Stimulated activated effector memory CD8-positive, alpha-beta T cell treated with anti-CD3 and anti-CD28 coated beads, Interleukin-12 subunit alpha, Interleukin-12 subunit beta, amount 100 ng/mL, for 72 hours (primary cell): ENCODE data around the gene TRPV3.
A peak's percentile ranks its signal among the peaks of the same experiment; 100 is the strongest.
"Not testable (repeated sequence)": the region's sequence is repeated elsewhere in the genome, so short reads cannot be mapped to it uniquely, and the experiment has no call there.

Source experiments
- ATAC-seq: fragments of 150-1000 bp; cut with Tn5 transposase; 2 replicates; pipeline ENCODE4 v1.10.0; 2021
- DNase-seq, 2 donors: peaks; one replicate each; pipeline ENCODE4 v3.0.0; 2021 to 2022; ENCODE audit warnings: low spot score in 2 of 2
- H3K27ac Mint-ChIP-seq: one replicate; pipeline ENCODE4 v1.8.0; 2022; ENCODE audit warnings: mild to moderate bottlenecking, mixed read lengths
- H3K36me3 Mint-ChIP-seq: one replicate; pipeline ENCODE4 v1.8.0; 2022; ENCODE audit warnings: mild to moderate bottlenecking, mixed read lengths
- H3K4me1 Mint-ChIP-seq: one replicate; pipeline ENCODE4 v1.8.0; 2022; ENCODE audit warnings: mixed read lengths
- H3K4me3 Mint-ChIP-seq: one replicate; pipeline ENCODE4 v1.8.0; 2022; ENCODE audit warnings: mild to moderate bottlenecking, mixed read lengths
- H3K9me3 Mint-ChIP-seq: one replicate; pipeline ENCODE4 v1.8.0; 2022; ENCODE audit warnings: mixed read lengths

TRPV3 gene

DNA sequence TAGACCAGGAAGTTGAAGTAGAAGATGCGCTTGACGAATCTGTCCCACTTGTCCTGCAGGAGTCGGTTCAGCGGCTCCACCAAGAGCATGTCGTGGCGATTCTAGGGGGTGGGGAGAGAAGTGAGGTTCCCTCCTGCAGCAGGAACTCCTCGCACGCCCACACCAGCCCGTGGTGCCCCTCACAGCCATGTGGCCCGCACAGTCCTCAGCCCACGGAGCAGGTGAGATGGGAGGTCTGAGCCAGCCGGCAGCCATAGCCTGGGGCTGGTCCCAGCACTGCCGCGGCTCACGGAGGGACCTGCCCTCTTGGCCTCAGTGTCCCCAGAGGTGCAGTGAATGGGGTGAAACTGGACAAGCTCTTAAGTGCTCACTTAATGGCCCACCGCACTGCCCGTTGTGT is 28.2 kb upstream of the TRPV3 start:
- Mint-ChIP-seq H3K4me3 (no peak overlapping the region), H3K4me1 (no peaks in the 10 kb centered on the region), H3K36me3 (peaks cover 18% of the 10 kb centered on the region), H3K27ac (no peak overlapping the region), H3K9me3 (no peaks in the 10 kb centered on the region)
- ATAC-seq (no peak), DNase-seq (no peak)

DNA sequence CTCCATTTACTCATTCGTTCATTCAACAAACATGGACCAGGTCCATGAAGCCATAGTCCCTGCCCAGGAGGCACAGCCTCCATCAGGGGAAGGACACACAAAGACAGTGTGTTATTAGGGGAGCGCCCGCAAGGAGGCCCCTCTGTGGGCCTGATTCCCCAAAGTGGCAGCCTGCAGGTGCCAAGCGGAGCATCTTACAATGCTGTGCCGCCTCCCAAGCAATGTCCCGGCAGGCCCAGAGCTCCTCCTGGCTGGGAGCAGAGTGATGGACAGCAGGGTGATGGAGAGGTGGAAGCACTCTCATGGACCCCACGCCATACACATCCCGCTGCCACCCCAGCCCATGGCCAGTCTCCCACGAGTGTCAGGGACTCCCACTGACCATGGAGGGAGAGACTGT is 25.8 kb upstream of the TRPV3 start:
- no peak for DNase-seq
- peak overlapping the region; percentile 30 for H3K27ac Mint-ChIP-seq
- no peaks in the 10 kb centered on the region for H3K9me3 Mint-ChIP-seq
- H3K4me1 Mint-ChIP-seq: no peaks in the 10 kb centered on the region
- ATAC-seq: no peak
- H3K36me3 Mint-ChIP-seq: peaks cover 11% of the 10 kb centered on the region
- no peak overlapping the region for H3K4me3 Mint-ChIP-seq

DNA sequence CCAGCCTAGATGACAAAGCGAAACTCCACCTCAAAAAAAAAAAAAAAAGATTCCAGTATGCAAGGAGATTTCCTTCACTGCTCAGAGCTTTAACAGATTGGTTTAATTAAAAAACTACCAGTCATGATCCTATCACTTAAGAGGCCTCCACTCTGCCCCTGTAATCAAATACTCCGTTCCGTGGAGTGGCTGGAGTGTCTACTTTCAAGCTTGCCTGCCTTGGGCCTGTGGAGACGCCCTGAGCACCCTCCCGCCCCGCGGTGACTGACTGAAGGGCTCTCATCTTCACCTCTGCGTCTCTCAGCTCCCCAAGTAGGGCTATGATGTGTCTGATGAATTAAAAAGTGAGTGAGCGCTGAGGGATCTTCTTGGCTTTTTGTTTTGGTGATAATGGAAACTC is 25.3 kb upstream of the TRPV3 start:
- Mint-ChIP-seq H3K4me1 (no peaks in the 10 kb centered on the region), H3K36me3 (peaks cover 10% of the 10 kb centered on the region), H3K9me3 (no peaks in the 10 kb centered on the region), H3K27ac (peak overlapping the region; percentile 30), H3K4me3 (no peak overlapping the region)
- DNase-seq (no peak), ATAC-seq (no peak)

GRCh38 chr17:3578667-3579066 is 21.1 kb upstream of the TRPV3 start:
- H3K4me1 Mint-ChIP-seq, ATAC-seq, H3K36me3 Mint-ChIP-seq, H3K4me3 Mint-ChIP-seq, H3K27ac Mint-ChIP-seq, H3K9me3 Mint-ChIP-seq, DNase-seq: not testable (repeated sequence)

DNA sequence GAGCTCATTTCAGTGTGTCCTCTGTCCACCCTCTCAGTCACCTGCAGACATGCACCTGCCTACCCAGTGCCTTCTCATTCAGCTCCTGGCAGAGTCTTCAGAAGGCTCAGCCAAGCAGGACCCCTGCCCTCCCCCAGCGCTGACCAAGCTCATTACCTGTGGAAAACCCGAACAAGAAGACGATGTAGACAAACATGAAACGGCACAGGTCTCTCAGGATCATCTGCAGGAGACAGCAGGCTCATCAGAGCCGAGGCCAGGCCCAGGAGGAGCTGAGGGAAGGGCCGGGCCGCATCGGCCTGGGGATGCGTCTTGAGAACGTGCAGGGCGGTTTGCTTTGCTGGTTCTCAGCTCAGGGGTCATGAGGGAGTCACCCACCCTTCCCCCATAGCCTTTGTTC is 19.4 kb upstream of the TRPV3 start:
- H3K36me3 Mint-ChIP-seq: no peaks in the 10 kb centered on the region
- H3K4me1 Mint-ChIP-seq: no peaks in the 10 kb centered on the region
- no peaks in the 10 kb centered on the region for H3K9me3 Mint-ChIP-seq
- ATAC-seq: no peak
- no peak overlapping the region for H3K4me3 Mint-ChIP-seq
- DNase-seq: no peak
- peak overlapping the region; percentile 29 for H3K27ac Mint-ChIP-seq

- Mint-ChIP-seq H3K9me3 (no peaks in the 10 kb centered on the region), H3K27ac (no peak overlapping the region), H3K4me3 (no peak overlapping the region), H3K36me3 (no peaks in the 10 kb centered on the region), H3K4me1 (no peaks in the 10 kb centered on the region)
- no peak for ATAC-seq
- no peak for DNase-seq
These were observed 17.9 kb upstream of the TRPV3 start for GRCh38 chr17:3575511-3575910.

GRCh38 chr17:3574231-3574630 is 16.6 kb upstream of the TRPV3 start:
- H3K4me3 Mint-ChIP-seq: no peak overlapping the region
- no peak for ATAC-seq
- H3K4me1 Mint-ChIP-seq: no peaks in the 10 kb centered on the region
- H3K9me3 Mint-ChIP-seq: no peaks in the 10 kb centered on the region
- H3K27ac Mint-ChIP-seq: no peak overlapping the region
- no peaks in the 10 kb centered on the region for H3K36me3 Mint-ChIP-seq
- no peak for DNase-seq

- Mint-ChIP-seq H3K27ac (no peak overlapping the region), H3K36me3 (no peaks in the 10 kb centered on the region), H3K4me1 (no peaks in the 10 kb centered on the region), H3K9me3 (no peaks in the 10 kb centered on the region), H3K4me3 (no peak overlapping the region)
- DNase-seq: no peak
- ATAC-seq: no peak
These were observed 15.9 kb upstream of the TRPV3 start for GRCh38 chr17:3573246-3574100.

DNA sequence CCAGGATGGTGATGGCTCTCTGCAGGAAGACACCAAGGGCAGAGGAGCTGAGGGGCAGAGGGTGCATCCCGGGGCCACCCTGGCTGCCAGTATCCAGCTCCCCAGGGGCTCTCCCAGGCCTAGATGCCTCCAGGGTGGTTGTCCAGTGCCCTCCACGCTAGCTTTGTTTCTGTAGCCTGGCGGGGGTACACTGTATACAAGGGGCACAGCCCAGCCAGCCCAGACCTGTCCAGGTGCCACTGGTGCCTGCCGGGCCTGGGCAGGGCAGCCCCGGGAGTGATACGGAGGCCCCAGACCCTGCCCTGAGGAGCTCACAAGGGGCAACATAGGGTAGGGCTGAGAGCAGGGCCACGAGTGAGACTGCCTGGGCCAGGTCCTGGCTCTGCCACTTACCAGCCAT is 14.6 kb upstream of the TRPV3 start:
- no peaks in the 10 kb centered on the region for H3K36me3 Mint-ChIP-seq
- H3K27ac Mint-ChIP-seq: no peak overlapping the region
- no peak overlapping the region for H3K4me3 Mint-ChIP-seq
- no peak for ATAC-seq
- DNase-seq: no peak
- no peaks in the 10 kb centered on the region for H3K4me1 Mint-ChIP-seq
- no peaks in the 10 kb centered on the region for H3K9me3 Mint-ChIP-seq

- DNase-seq (no peak), ATAC-seq (no peak)
- no peak overlapping the region for H3K27ac Mint-ChIP-seq
- no peaks in the 10 kb centered on the region for H3K9me3 Mint-ChIP-seq
- no peaks in the 10 kb centered on the region for H3K4me1 Mint-ChIP-seq
- no peaks in the 10 kb centered on the region for H3K36me3 Mint-ChIP-seq
- no peak overlapping the region for H3K4me3 Mint-ChIP-seq
These were observed 13.7 kb upstream of the TRPV3 start for GRCh38 chr17:3571043-3571900.

DNA sequence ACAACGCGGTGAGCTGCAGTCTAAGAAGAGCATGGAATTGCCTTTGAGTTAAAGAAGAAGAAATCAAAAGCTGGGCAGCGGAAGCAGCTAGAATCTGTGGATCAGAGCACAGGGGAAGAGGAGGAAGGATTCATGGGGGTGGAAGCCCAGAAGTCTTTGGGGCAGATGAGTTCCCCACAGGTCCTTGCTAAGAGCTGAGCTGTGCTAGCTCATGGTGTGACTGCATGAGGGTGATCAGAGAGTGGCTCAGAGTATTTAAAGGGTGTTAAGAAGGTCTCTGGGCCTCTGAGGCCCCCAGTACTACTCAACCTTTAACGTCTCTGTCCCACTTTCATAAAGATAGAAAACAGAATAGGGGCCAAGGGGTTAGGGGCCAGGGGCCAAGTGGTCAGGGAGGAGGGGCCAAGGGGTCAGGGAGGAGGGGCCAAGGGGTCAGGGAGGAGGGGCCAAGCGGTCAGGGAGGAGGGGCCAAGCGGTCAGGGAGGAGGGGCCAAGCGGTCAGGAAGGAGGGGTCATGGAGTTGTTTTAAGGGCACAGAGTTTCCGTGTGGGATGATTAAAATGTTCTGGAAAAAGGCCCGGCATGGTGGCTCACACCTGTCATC is 12.0 kb upstream of the TRPV3 start:
- H3K36me3 Mint-ChIP-seq: no peaks in the 10 kb centered on the region
- no peak for ATAC-seq
- H3K4me3 Mint-ChIP-seq: no peak overlapping the region
- DNase-seq: no peak
- H3K27ac Mint-ChIP-seq: peak overlapping the region; percentile 13
- no peaks in the 10 kb centered on the region for H3K9me3 Mint-ChIP-seq
- H3K4me1 Mint-ChIP-seq: no peaks in the 10 kb centered on the region

- Mint-ChIP-seq H3K27ac (no peak overlapping the region), H3K9me3 (no peaks in the 10 kb centered on the region), H3K4me3 (no peak overlapping the region), H3K36me3 (no peaks in the 10 kb centered on the region), H3K4me1 (no peaks in the 10 kb centered on the region)
- ATAC-seq (no peak), DNase-seq (no peak)
These were observed 8.9 kb upstream of the TRPV3 start for GRCh38 chr17:3566551-3566950.

GRCh38 chr17:3565143-3565542 is 7.5 kb upstream of the TRPV3 start:
- H3K27ac Mint-ChIP-seq: no peak overlapping the region
- H3K9me3 Mint-ChIP-seq: no peaks in the 10 kb centered on the region
- no peak overlapping the region for H3K4me3 Mint-ChIP-seq
- H3K36me3 Mint-ChIP-seq: no peaks in the 10 kb centered on the region
- no peaks in the 10 kb centered on the region for H3K4me1 Mint-ChIP-seq
- no peak for ATAC-seq
- DNase-seq: no peak

- not testable (repeated sequence) for ATAC-seq, H3K27ac Mint-ChIP-seq, H3K9me3 Mint-ChIP-seq, H3K4me3 Mint-ChIP-seq, H3K4me1 Mint-ChIP-seq, H3K36me3 Mint-ChIP-seq, DNase-seq
These were observed 6.6 kb upstream of the TRPV3 start for GRCh38 chr17:3564241-3564640.

DNA sequence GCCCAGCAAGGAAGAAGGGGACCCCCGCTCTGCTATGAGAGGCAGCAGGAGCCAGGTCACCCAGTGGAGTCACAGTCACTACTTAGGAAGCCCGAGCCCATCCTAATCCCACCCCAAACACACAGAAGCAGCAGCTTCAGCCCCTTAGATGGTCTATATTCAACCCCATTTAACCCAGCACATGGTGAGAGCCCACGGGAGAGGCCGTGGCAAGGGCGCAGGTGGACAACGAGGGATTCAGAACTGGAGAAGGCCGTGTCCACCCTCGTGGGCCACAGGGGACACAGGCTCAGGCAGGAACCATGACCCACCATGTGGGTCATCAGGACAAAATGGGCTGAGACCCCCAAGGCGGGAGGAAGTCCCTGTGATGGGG is 1.6 kb upstream of the TRPV3 start:
- H3K9me3 Mint-ChIP-seq: no peaks in the 10 kb centered on the region
- ATAC-seq (no peak), DNase-seq (no peak)
- H3K4me1 Mint-ChIP-seq: peaks cover 26% of the 10 kb centered on the region
- no peaks in the 10 kb centered on the region for H3K36me3 Mint-ChIP-seq
- peak overlapping the region; percentile 73 for H3K27ac Mint-ChIP-seq
- H3K4me3 Mint-ChIP-seq: peak overlapping the region; percentile 26
